WERI-Rb-1 (cell line): Measurements from ENCODE around the gene PLXNA4.

Experiments used
- DNase-seq: peaks from one replicate; pipeline ENCODE4 v3.0.0-alpha.2; 2020
- H3K27ac ChIP-seq: fragments of 250-450 bp; sonication (Bioruptor Pico); 2 replicates; pipeline ENCODE4 v1.5.1; 2020; ENCODE audit warnings: mild to moderate bottlenecking, moderate library complexity
- H3K27me3 ChIP-seq: fragments of 250-450 bp; sonication (Bioruptor Pico); 2 replicates; pipeline ENCODE4 v1.5.1; 2021; ENCODE audit warnings: mild to moderate bottlenecking, low read depth, moderate library complexity; ENCODE audit not compliant: insufficient read depth, severe bottlenecking
- H3K36me3 ChIP-seq: fragments of 250-450 bp; sonication (Bioruptor Pico); 2 replicates; pipeline ENCODE4 v1.5.1; 2020; ENCODE audit warnings: mild to moderate bottlenecking, moderate library complexity
- H3K4me3 ChIP-seq: 2 replicates; pipeline ENCODE4 v1.5.1; 2011; ENCODE audit warnings: low read depth, mild to moderate bottlenecking, control low read depth, low read length
- H3K9me3 ChIP-seq: fragments of 250-450 bp; sonication (Bioruptor Pico); 2 replicates; pipeline ENCODE4 v1.5.1; 2021; ENCODE audit warnings: mild to moderate bottlenecking, moderate library complexity; ENCODE audit not compliant: severe bottlenecking
- CTCF ChIP-seq: IDR thresholded peaks from 2 replicates; pipeline ENCODE4 v1.5.1; 2011; ENCODE audit warnings: low read depth, mild to moderate bottlenecking, control low read depth, inconsistent platforms, low read length

The PLXNA4 gene

GRCh38 chr7:132368246-132368900 lies 207.9 kb downstream of the PLXNA4 start:
- no peak for TF ChIP-seq CTCF
- Histone ChIP-seq H3K36me3 (no peaks in the 10 kb centered on the region), H3K4me3 (no peak overlapping the region)

GRCh38 chr7:132367795-132368194 lies 208.5 kb downstream of the PLXNA4 start:
- Histone ChIP-seq H3K4me3 (no peak overlapping the region), H3K36me3 (no peaks in the 10 kb centered on the region), H3K27me3 (no peaks in the 10 kb centered on the region), H3K9me3 (no peaks in the 10 kb centered on the region), H3K27ac (no peak overlapping the region)
- DNase-seq = no peak
- TF ChIP-seq CTCF = no peak

More at GRCh38 chr7:132368246-132368900, 207.9 kb downstream of the PLXNA4 start:
- H3K27me3 ChIP-seq = no peaks in the 10 kb centered on the region
- no peaks in the 10 kb centered on the region for H3K9me3 ChIP-seq
- no peak for DNase-seq
- H3K27ac ChIP-seq = no peak overlapping the region

GRCh38 chr7:132367004-132367403 lies 209.3 kb downstream of the PLXNA4 start:
- DNase-seq = no peak
- no peak overlapping the region for H3K27ac ChIP-seq
- H3K4me3 ChIP-seq = no peak overlapping the region
- H3K36me3 ChIP-seq = no peaks in the 10 kb centered on the region
- H3K9me3 ChIP-seq = no peaks in the 10 kb centered on the region
- TF ChIP-seq CTCF = no peak
- H3K27me3 ChIP-seq = no peaks in the 10 kb centered on the region

GRCh38 chr7:132364226-132364625 lies 212.0 kb downstream of the PLXNA4 start:
- H3K4me3 ChIP-seq = no peak overlapping the region
- no peak overlapping the region for H3K27ac ChIP-seq
- H3K27me3 ChIP-seq = no peaks in the 10 kb centered on the region
- no peaks in the 10 kb centered on the region for H3K36me3 ChIP-seq
- DNase-seq = no peak
- no peaks in the 10 kb centered on the region for H3K9me3 ChIP-seq
- no peak for TF ChIP-seq CTCF

GRCh38 chr7:132362059-132362458 lies 214.2 kb downstream of the PLXNA4 start:
- DNase-seq = no peak
- H3K27me3 ChIP-seq = no peaks in the 10 kb centered on the region
- no peaks in the 10 kb centered on the region for H3K36me3 ChIP-seq
- no peak overlapping the region for H3K27ac ChIP-seq
- H3K4me3 ChIP-seq = no peak overlapping the region
- H3K9me3 ChIP-seq = no peaks in the 10 kb centered on the region
- TF ChIP-seq CTCF = no peak

- no peak for DNase-seq
- no peaks in the 10 kb centered on the region for H3K36me3 ChIP-seq
- no peak overlapping the region for H3K27ac ChIP-seq
- TF ChIP-seq CTCF = no peak
- H3K9me3 ChIP-seq = no peaks in the 10 kb centered on the region
- H3K4me3 ChIP-seq = no peak overlapping the region
- H3K27me3 ChIP-seq = no peaks in the 10 kb centered on the region
Measured at GRCh38 chr7:132361146-132361545, 215.1 kb downstream of the PLXNA4 start.
